Parathyroid adenoma (tissue), 2 donors: ENCODE measurements around the gene BAD.
A peak's percentile ranks its signal among the peaks of the same experiment; 100 is the strongest.

Source experiments
- H2AFZ ChIP-seq: fragments of 300-600 bp; sonication (generic); one replicate; pipeline ENCODE4 v1.7.0; 2017; ENCODE audit warnings: antibody characterized with exemption, mild to moderate bottlenecking
- H3K27ac ChIP-seq: fragments of 300-600 bp; sonication (generic); one replicate; pipeline ENCODE4 v1.7.0; 2017
- H3K27me3 ChIP-seq: fragments of 300-600 bp; sonication (generic); one replicate; pipeline ENCODE4 v1.7.0; 2017; ENCODE audit warnings: low read length; ENCODE audit not compliant: control insufficient read depth, insufficient read depth
- H3K36me3 ChIP-seq: fragments of 300-600 bp; sonication (generic); one replicate; pipeline ENCODE4 v1.7.0; 2017; ENCODE audit warnings: low read length; ENCODE audit not compliant: control insufficient read depth, insufficient read depth
- H3K4me1 ChIP-seq: fragments of 300-600 bp; sonication (generic); one replicate; pipeline ENCODE4 v1.7.0; 2017; ENCODE audit warnings: control low read depth
- H3K4me2 ChIP-seq: fragments of 300-600 bp; sonication (generic); one replicate; pipeline ENCODE4 v1.7.0; 2017; ENCODE audit warnings: low read length
- H3K4me3 ChIP-seq: fragments of 300-600 bp; sonication (generic); one replicate; pipeline ENCODE4 v1.7.0; 2017; ENCODE audit warnings: low read depth, low read length
- H3K79me2 ChIP-seq: fragments of 300-600 bp; sonication (generic); one replicate; pipeline ENCODE4 v1.7.0; 2017; ENCODE audit warnings: control low read depth
- H3K9ac ChIP-seq: fragments of 300-600 bp; sonication (generic); one replicate; pipeline ENCODE4 v1.7.0; 2017; ENCODE audit warnings: mild to moderate bottlenecking
- H3K9me3 ChIP-seq: fragments of 300-600 bp; sonication (generic); one replicate; pipeline ENCODE4 v1.7.0; 2017; ENCODE audit warnings: low read length; ENCODE audit not compliant: control insufficient read depth
- TF ChIP-seq, protein P1 (sequence below): fragments of 300-600 bp; sonication (generic); IDR thresholded peaks from one replicate; pipeline ENCODE4 v1.7.0; 2017; ENCODE audit warnings: antibody characterized with exemption, mild to moderate bottlenecking
- donor health status: primary hyperparathyroidism.

BAD gene

DNA sequence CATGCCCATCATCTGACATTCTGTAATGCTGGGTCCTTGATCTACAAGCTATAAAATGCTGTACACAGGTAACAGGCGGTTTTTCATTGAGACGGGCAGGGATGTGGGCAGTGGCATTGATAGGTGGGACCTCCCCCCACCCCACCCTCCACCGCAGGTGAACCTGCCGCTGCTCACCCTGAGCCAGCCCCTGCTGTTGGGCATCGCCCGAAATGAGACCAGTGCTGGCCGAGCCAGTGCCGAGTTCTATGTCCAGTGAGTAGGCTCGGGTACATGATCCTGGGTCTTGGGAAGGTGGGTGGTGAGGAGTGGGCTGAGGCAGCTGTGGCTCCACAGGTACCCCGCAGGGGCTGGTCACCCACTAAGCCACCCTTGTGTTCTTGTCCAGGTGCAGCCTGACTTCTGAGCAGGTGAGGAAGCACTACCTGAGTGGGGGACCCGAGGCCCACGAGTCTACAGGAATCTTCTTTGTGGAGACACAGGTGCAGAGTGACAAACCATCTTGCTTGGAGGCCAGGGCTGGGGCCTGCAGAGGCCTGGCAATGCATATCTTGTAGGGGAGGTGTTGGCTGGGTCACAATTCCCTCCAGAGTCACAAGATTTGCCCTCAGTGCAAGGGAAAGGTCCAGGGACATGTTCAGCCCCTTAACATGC is 55.2 kb downstream of the BAD start:
- no peak overlapping the region for H3K9ac ChIP-seq
- H3K27me3 ChIP-seq: no peaks in the 10 kb centered on the region
- H3K79me2 ChIP-seq: no peaks in the 10 kb centered on the region
- H3K4me1 ChIP-seq: peaks cover 7% of the 10 kb centered on the region
- no peak overlapping the region for H3K4me3 ChIP-seq
- H3K9me3 ChIP-seq: no peaks in the 10 kb centered on the region
- H3K4me2 ChIP-seq: no peak overlapping the region
- H3K27ac ChIP-seq: no peak overlapping the region
- no peak overlapping the region for H2AFZ ChIP-seq
- no peaks in the 10 kb centered on the region for H3K36me3 ChIP-seq
- TF ChIP-seq, protein P1, sequence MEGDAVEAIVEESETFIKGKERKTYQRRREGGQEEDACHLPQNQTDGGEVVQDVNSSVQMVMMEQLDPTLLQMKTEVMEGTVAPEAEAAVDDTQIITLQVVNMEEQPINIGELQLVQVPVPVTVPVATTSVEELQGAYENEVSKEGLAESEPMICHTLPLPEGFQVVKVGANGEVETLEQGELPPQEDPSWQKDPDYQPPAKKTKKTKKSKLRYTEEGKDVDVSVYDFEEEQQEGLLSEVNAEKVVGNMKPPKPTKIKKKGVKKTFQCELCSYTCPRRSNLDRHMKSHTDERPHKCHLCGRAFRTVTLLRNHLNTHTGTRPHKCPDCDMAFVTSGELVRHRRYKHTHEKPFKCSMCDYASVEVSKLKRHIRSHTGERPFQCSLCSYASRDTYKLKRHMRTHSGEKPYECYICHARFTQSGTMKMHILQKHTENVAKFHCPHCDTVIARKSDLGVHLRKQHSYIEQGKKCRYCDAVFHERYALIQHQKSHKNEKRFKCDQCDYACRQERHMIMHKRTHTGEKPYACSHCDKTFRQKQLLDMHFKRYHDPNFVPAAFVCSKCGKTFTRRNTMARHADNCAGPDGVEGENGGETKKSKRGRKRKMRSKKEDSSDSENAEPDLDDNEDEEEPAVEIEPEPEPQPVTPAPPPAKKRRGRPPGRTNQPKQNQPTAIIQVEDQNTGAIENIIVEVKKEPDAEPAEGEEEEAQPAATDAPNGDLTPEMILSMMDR: no peak

DNA sequence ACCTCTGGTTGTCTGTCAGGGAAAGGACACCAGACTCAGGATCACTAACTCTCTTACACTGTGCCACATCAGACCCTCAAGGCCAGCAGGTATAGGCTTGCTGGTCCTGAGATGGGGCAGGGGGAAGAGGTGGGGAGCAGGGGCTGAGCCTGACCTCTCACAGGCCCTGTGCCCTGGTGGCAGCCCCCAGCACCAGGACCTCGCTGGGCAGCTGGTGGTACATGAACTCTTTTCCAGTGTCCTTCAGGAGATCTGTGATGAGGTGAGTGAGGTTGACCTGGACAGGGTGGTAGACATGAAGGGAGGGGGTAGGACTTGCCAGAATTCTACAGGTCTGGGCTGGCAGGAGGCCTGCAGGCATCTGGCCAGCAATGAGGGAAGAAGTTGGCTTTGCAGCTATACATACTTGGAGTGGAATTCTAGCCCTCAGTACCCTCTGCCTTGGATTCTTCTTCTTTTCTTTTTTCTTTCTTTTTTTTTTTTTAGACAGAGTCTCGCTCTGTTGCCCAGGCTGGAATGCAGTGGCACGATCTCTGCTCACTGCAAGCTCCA is 57.0 kb downstream of the BAD start:
- Histone ChIP-seq H3K4me2 (peak overlapping the region; percentile 94), H3K27ac (no peak overlapping the region), H3K27me3 (no peaks in the 10 kb centered on the region), H3K4me3 (peak overlapping the region; percentile 85), H3K9ac (no peak overlapping the region), H3K79me2 (no peaks in the 10 kb centered on the region), H3K9me3 (no peaks in the 10 kb centered on the region), H3K36me3 (no peaks in the 10 kb centered on the region), H3K4me1 (peaks cover 7% of the 10 kb centered on the region), H2AFZ (no peak overlapping the region)
- TF ChIP-seq, protein P1: no peak

DNA sequence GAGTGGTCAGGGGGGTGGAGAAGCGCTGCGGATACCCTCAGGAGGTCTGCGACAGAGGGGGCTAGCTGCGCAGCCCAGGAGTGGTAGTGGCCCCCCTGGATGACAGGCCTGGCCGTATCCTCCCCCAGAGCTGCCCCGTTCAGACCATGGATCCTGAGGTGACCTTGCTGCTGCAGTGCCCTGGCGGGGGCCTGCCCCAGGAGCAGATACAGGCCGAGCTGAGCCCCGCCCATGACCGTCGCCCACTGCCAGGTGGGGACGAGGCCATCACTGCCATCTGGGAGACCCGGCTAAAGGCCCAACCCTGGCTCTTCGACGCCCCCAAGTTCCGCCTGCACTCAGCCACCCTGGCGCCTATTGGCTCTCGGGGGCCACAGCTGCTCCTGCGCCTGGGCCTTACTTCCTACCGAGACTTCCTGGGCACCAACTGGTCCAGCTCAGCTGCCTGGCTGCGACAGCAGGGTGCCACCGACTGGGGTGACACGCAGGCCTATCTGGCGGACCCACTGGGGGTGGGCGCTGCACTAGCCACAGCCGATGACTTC is 57.9 kb downstream of the BAD start:
- Histone ChIP-seq H3K27me3 (no peaks in the 10 kb centered on the region), H2AFZ (peak overlapping the region; percentile 84), H3K9ac (peak overlapping the region; percentile 1), H3K9me3 (no peaks in the 10 kb centered on the region), H3K4me2 (peak overlapping the region; percentile 94), H3K4me3 (peak overlapping the region; percentile 85), H3K36me3 (no peaks in the 10 kb centered on the region), H3K27ac (peak overlapping the region; percentile 67), H3K79me2 (no peaks in the 10 kb centered on the region), H3K4me1 (peaks cover 7% of the 10 kb centered on the region)
- TF ChIP-seq, protein P1: no peak

DNA sequence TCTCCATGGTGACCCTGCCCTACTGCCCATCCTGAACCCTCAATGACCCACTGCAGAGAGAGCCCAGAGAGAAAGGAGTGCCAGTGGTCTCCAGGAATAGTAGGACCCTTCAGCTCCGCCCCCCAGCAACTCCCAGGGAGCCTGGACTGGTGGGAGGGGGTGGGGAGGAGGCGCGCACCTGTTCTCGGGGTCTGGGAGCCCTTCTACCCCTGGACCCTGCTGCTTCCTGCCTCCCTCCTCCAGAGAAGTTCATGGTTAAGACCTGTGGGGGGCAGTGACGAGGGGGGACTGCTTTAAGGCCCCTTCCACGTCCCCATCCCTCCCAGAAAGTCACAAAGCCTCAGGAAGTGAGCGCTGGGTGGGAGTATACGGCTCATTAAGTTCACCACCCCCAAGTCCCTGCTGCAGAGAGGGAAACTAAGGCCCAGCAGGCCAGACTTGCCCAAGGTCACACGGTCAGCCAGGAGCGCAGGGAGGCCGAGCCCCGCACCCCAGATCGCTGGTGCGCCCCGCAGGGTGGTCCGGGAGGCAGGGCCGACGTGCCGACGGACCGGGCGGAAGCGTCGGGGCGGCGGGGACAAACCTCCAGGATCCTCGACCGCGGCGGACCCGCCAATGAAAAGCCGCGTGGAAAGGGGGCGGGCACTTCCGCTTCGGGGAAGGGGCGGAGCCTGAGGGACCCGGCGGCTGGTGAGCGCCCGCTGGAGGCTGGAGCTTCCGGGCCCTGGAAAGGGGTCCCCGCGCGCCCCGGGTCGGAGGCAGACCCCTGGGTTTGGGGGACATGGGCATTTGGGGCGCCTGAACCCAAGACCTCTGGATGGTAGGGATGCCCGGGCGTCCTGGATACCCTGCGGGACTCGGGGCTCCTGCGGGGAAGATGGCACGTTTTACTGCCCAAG is 58.6 kb downstream of the BAD start, which contains the start of the genes NUDT22 and TRPT1:
NUDT22 (plus strand) TSS at position 667 of the 899 bp plus-strand sequence. CDS start 379 bp downstream, outside the sequence.
TRPT1 (minus strand) TSS at position 579 of the 899 bp plus-strand sequence; CDS start at position 253, 326 bp downstream.
- Histone ChIP-seq H3K4me2 (peak within 1 kb of the TSS; percentile 94), H3K79me2 (no peaks in the 10 kb centered on the region), H3K4me3 (peak within 1 kb of the TSS; percentile 85), H3K4me1 (peaks cover 7% of the 10 kb centered on the region), H3K27me3 (no peaks in the 10 kb centered on the region), H3K9ac (peak within 1 kb of the TSS; percentile 53), H3K9me3 (no peaks in the 10 kb centered on the region), H2AFZ (peak within 1 kb of the TSS; percentile 84), H3K36me3 (no peaks in the 10 kb centered on the region), H3K27ac (peak within 1 kb of the TSS; percentile 67)
- TF ChIP-seq, protein P1: no peak
